K562 (cell line): Measurements from ENCODE around the gene FMO5.

Experiments
- ATF7 ChIP-seq: fragments of 450-650 bp; IDR thresholded peaks from 2 replicates; pipeline ENCODE4 v1.7.1; 2014; ENCODE audit warnings: mild to moderate bottlenecking, moderate library complexity
- USF1 ChIP-seq: sonication (generic); formaldehyde crosslinking; IDR thresholded peaks from 2 replicates; pipeline ENCODE4 v1.9.0; 2022; ENCODE audit warnings: mild to moderate bottlenecking, missing genetic modification reagents
- ZNF561 ChIP-seq: fragments of 450-650 bp; formaldehyde crosslinking; conservative IDR thresholded peaks from 2 replicates; pipeline ENCODE4 v1.4.0; 2020; ENCODE audit warnings: mild to moderate bottlenecking, moderate library complexity

GRCh38 chr1:147267711-147268110 lies 42.6 kb upstream of the FMO5 start:
- no peak for TF ChIP-seq ZNF561 (CRISPR knock-in tag)
- TF ChIP-seq USF1 (CRISPR knock-in tag): no peak
- no peak for TF ChIP-seq ATF7
